ENCODE data around the gene ESAM. TPM values are rescaled to one million over a fixed set of nuclear protein-coding genes. Genes with fewer than 3 reads are reported as not detected.
A peak's percentile ranks its signal among the peaks of the same experiment; 100 is the strongest.

Gene ESAM
- total RNA-seq, 1 donor = 0.43 TPM

DNA sequence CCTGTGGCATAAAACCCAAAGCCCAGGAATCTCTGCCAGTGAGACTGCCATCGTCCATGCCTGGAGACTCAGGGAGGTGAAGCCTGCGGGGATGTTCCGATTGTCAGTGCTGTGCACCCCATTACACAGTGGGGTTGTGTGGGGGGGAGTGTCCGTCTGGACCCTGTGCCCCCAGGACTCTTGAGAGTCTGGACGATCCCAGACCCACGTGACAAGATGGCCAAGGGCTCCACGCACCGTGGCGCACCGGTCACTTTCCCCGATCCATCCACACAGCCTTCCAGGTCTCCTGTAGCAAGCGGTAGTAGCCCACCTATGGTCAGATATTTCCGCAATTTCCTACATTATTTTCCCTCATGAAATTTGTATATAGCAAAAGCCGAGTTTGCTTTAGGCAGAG, 43.3 kb downstream of the ESAM start:
- DNase-seq (ENCODE audit: low read depth) = no peak
- no peak overlapping the region for H3K4me3 ChIP-seq (ENCODE audit: low read depth, low read length)
- TF ChIP-seq, protein P1, sequence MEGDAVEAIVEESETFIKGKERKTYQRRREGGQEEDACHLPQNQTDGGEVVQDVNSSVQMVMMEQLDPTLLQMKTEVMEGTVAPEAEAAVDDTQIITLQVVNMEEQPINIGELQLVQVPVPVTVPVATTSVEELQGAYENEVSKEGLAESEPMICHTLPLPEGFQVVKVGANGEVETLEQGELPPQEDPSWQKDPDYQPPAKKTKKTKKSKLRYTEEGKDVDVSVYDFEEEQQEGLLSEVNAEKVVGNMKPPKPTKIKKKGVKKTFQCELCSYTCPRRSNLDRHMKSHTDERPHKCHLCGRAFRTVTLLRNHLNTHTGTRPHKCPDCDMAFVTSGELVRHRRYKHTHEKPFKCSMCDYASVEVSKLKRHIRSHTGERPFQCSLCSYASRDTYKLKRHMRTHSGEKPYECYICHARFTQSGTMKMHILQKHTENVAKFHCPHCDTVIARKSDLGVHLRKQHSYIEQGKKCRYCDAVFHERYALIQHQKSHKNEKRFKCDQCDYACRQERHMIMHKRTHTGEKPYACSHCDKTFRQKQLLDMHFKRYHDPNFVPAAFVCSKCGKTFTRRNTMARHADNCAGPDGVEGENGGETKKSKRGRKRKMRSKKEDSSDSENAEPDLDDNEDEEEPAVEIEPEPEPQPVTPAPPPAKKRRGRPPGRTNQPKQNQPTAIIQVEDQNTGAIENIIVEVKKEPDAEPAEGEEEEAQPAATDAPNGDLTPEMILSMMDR (IDR thresholded peaks at IDR 0.05; ENCODE audit: insufficient read depth, low read depth, low read length) = no peak

DNA sequence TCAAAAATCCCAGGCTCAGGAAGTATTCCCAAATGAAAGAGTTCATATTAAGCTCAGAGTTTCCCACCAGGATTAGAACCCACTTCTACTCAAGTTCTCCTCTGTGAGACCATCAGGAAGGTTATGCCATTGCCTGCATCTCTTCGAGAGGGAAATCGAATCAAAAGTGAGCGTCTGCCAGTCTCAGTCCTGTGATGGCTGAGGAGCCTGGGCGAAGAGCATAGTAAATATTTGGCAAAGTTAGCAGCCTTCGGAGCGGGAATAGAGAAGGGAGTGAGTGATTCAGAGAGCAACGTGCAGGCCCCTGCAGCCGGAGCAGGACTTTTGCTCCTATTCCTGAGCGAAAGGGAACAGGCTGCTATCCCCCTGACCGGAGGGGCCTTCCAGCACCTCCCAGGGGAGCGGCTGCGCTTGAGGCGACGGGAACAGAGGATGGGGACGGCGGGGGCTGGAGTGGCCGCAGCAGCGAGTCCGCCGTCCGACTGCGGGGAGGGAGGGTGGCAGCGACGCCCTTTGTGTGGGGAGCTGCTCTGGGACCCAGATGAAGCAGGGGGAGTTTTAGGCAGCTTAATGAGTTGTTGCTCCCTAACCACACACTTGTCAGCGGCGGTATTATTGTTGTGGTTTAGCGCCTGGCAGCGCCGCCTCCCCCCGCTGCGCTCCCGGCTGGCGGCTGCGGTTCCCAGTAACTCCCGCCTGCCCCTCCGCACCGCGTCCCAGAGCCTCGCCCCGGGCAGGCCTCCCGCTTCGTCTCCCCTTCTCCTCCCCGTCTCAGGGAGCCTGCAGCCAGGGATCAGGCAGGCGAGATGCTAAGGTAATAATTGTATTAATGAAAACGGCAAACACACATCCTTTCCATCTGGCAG, 44.1 kb downstream of the ESAM start:
- DNase-seq (ENCODE audit: low read depth) = no peak
- TF ChIP-seq, protein P1 (IDR thresholded peaks at IDR 0.05; ENCODE audit: insufficient read depth, low read depth, low read length) = no peak
- peak overlapping the region; percentile 47 for H3K4me3 ChIP-seq (ENCODE audit: low read depth, low read length)

DNA sequence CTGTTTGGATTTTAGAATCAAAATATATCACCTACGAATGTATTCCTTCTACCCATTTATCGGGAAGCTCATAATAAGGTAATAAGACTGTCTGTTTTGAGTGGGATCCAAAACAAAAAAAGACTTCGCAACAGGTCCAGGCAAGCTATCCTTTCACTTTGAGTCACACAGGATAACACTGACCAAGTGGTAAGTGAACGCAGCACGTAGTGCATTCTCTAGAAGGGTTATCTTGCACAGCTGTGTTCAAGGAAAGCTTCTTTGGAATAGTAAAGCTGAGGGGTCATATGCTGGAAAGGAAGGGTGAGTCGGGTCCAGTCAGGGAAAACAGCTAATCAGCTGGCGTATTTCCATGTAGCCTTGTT, 44.7 kb downstream of the ESAM start:
- TF ChIP-seq, protein P1 (IDR thresholded peaks at IDR 0.05; ENCODE audit: insufficient read depth, low read depth, low read length) = no peak
- DNase-seq (ENCODE audit: low read depth) = no peak
- H3K4me3 ChIP-seq (ENCODE audit: low read depth, low read length) = peak overlapping the region; percentile 47

DNA sequence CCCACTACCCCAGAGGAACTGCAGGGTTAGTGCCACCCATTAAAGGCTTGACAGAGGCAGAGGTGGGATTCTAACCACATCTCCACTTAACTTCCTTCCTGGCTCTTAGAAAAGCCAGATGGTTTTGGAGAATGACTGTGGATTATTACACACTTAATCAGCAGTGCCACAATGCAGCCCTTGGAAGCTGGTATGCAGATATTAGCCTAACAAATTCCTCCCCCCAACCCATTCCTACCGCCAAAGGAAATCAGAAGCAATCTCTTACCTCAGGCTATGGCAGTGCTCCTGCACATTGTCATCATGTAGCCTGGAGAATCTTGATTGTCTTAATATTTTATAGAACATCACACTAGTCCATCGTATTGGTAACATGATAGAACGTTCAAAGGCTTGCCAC, 45.5 kb downstream of the ESAM start:
- DNase-seq (ENCODE audit: low read depth) = no peak
- no peak overlapping the region for H3K4me3 ChIP-seq (ENCODE audit: low read depth, low read length)
- TF ChIP-seq, protein P1 (IDR thresholded peaks at IDR 0.05; ENCODE audit: insufficient read depth, low read depth, low read length) = no peak

DNA sequence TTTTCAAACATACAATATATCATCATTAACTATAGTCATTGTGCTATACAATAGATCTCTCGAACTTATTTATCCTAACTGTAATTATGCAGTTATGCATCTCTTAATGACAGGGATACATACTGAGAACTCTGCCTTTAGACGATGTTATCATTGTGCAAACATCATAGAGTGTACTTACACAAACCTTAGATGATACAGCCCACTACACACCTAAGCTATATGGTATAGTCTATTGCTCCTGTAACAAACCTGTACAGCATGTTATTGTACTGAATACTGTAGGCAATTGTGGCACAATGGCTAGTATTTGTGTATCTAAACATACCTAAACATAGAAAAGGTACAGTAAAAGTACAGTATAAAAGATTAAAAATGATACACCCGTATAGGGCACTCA, 49.7 kb downstream of the ESAM start:
- TF ChIP-seq, protein P1 (IDR thresholded peaks at IDR 0.05; ENCODE audit: insufficient read depth, low read depth, low read length) = no peak
- no peak overlapping the region for H3K4me3 ChIP-seq (ENCODE audit: low read depth, low read length)
- DNase-seq (ENCODE audit: low read depth) = no peak

DNA sequence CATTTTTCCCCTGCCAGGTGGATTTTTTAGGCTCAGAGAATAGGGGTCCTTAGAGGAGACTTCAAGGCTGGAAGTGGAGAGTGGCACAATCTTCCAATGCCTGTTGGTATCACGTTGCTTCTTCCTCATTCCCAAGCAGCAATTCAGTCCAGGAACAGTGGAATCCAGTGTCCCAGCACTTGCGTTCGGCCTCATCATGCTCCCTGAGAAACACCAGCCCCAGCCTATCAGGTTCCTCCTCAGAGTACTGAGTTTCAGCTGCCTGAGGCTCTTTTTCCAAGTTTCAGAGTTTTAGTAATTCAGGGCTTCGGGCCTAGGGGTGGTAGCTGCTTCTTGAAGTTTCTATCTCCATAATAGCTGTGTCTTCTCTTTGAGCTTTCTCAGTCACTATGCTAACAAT, 54.3 kb downstream of the ESAM start:
- no peak overlapping the region for H3K4me3 ChIP-seq (ENCODE audit: low read depth, low read length)
- TF ChIP-seq, protein P1 (IDR thresholded peaks at IDR 0.05; ENCODE audit: insufficient read depth, low read depth, low read length) = no peak
- no peak for DNase-seq (ENCODE audit: low read depth)

Other genes starting within 250 kb of the ESAM start
- not detected in 2 replicates for gene OR8B12, start 218.6 kb downstream of the ESAM start, total RNA-seq
- under 0.01 TPM in 1 of 2 replicates, not detected in the other for gene OR8A1, start 192.3 kb downstream of the ESAM start, total RNA-seq
- under 0.01 TPM in 1 of 2 replicates, not detected in the other for gene PANX3, start 150.9 kb downstream of the ESAM start, total RNA-seq
- gene TBRG1, start 139.4 kb downstream of the ESAM start, total RNA-seq = 24.2 and 30.9 TPM in 2 replicates
- 6.4 and 9.5 TPM in 2 replicates for gene SIAE, start 88.6 kb downstream of the ESAM start, total RNA-seq
- 12.1 and 13.5 TPM in 2 replicates for gene SPA17, start 88.4 kb downstream of the ESAM start, total RNA-seq
- gene NRGN, start 22.3 kb downstream of the ESAM start, total RNA-seq = 0.43 and 1.6 TPM in 2 replicates
- under 0.01 TPM in 1 of 2 replicates, not detected in the other for gene VSIG2, start 10.0 kb downstream of the ESAM start, total RNA-seq
- gene MSANTD2, start 38.1 kb upstream of the ESAM start, total RNA-seq = 11.2 and 13.5 TPM in 2 replicates
- gene ROBO3, start 103.1 kb upstream of the ESAM start, total RNA-seq = 6.5 and 18.7 TPM in 2 replicates
- gene ROBO4, start 135.6 kb upstream of the ESAM start, total RNA-seq = under 0.01 and 0.86 TPM in 2 replicates
- gene HEPN1, start 157.0 kb upstream of the ESAM start, total RNA-seq = not detected in 2 replicates
- gene HEPACAM, start 173.8 kb upstream of the ESAM start, total RNA-seq = under 0.01 and 0.86 TPM in 2 replicates
- gene CCDC15, start 191.9 kb upstream of the ESAM start, total RNA-seq = 2.6 and 3.5 TPM in 2 replicates

Measured in fibroblast of villous mesenchyme (primary cell).